Tibial artery (tissue), 4 donors: ENCODE data around the gene INPPL1.

Experiments used
- DNase-seq, 2 donors: peaks; one replicate each; pipeline ENCODE4 v3.0.0-alpha.2; 2019
- H3K27ac ChIP-seq, 2 donors: fragments of 200-600 bp; sonication (generic) in 1 of 2; 1 replicate in 1 of 2; 2 replicates in 1 of 2; pipeline ENCODE4 v1.5.1; 2018 to 2019; ENCODE audit warnings: mild to moderate bottlenecking in 1 of 2
- H3K27me3 ChIP-seq, 2 donors: fragments of 200-600 bp; sonication (generic) in 1 of 2; one replicate each; pipeline versions ENCODE4 v1.5.1 to v1.6.0; 2016 to 2019
- H3K36me3 ChIP-seq, 3 donors: fragments of 200-600 bp; sonication (generic) in 2 of 3; one replicate each; pipeline ENCODE4 v1.5.1; 2016 to 2019; ENCODE audit warnings: mild to moderate bottlenecking in 2 of 3
- H3K4me1 ChIP-seq, 4 donors: fragments of 200-600 bp; sonication (generic) in 2 of 4; 1 replicate in 3 of 4; 2 replicates in 1 of 4; pipeline ENCODE4 v1.5.1; 2016 to 2019
- H3K4me3 ChIP-seq, 2 donors: fragments of 200-600 bp; sonication (generic) in 1 of 2; 1 replicate in 1 of 2; 2 replicates in 1 of 2; pipeline ENCODE4 v1.5.1; 2018 to 2019; ENCODE audit warnings: mild to moderate bottlenecking in 2 of 2
- H3K9me3 ChIP-seq, 3 donors: fragments of 200-600 bp; sonication (generic) in 1 of 3; one replicate each; pipeline ENCODE4 v1.5.1; 2016 to 2019
- intact Hi-C: fragments of 100-400 bp; cut with DNase I; formaldehyde crosslinking; loops from one replicate; pipeline ENCODE4 v1.15.0; 2023; ENCODE audit warnings: low total_unique reads
- TF ChIP-seq, protein P1 (sequence below), 2 experiments: fragments of 200-600 bp in 1 of 2; fragments of 450-650 bp in 1 of 2; IDR thresholded peaks; one replicate each; pipeline ENCODE4 v1.5.1; 2017 to 2019; ENCODE audit warnings: antibody characterized with exemption in 2 of 2, mild to moderate bottlenecking in 1 of 2, moderate library complexity in 1 of 2

The INPPL1 gene

DNA sequence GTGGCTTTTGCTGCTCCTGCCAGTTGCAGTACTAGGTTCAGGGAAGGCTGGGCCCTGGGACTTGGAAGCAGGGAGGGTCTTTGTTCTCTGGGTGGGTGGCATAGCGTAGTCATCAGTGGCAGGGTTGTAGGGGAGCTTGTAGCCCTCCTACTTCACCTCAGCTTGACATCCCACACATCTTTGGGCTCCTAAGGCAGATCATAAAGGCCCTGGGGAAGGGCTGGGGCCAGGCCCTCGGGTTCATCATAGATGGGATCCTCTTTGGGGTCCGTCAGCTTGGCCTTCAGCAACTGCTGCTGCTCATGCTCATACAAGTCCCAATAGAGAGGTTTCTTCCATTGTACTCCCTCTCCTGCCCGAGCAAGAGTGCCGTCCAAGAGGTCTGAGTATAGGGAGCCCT lies 25.4 kb downstream of the INPPL1 start:
- H3K36me3 ChIP-seq = no peaks in the 10 kb centered on the region
- H3K9me3 ChIP-seq = no peaks in the 10 kb centered on the region
- H3K4me1 ChIP-seq = peaks cover 0 to under 1% (median 0%) of the 10 kb centered on the region in 4 donors
- no peak for DNase-seq
- TF ChIP-seq, protein P1, sequence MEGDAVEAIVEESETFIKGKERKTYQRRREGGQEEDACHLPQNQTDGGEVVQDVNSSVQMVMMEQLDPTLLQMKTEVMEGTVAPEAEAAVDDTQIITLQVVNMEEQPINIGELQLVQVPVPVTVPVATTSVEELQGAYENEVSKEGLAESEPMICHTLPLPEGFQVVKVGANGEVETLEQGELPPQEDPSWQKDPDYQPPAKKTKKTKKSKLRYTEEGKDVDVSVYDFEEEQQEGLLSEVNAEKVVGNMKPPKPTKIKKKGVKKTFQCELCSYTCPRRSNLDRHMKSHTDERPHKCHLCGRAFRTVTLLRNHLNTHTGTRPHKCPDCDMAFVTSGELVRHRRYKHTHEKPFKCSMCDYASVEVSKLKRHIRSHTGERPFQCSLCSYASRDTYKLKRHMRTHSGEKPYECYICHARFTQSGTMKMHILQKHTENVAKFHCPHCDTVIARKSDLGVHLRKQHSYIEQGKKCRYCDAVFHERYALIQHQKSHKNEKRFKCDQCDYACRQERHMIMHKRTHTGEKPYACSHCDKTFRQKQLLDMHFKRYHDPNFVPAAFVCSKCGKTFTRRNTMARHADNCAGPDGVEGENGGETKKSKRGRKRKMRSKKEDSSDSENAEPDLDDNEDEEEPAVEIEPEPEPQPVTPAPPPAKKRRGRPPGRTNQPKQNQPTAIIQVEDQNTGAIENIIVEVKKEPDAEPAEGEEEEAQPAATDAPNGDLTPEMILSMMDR (IDR thresholded peaks at IDR 0.05) = no peak
- H3K4me3 ChIP-seq = no peak overlapping the region
- peaks cover 2 to 72% of the 10 kb centered on the region in 2 donors for H3K27me3 ChIP-seq
- no peak overlapping the region for H3K27ac ChIP-seq
- intact Hi-C loops = no loop called here

GRCh38 chr11:72250661-72251464 lies 26.3 kb downstream of the INPPL1 start:
- H3K36me3 ChIP-seq = no peaks in the 10 kb centered on the region
- no peaks in the 10 kb centered on the region for H3K4me1 ChIP-seq
- no peak overlapping the region for H3K4me3 ChIP-seq
- no peak overlapping the region for H3K27ac ChIP-seq
- TF ChIP-seq, protein P1 (IDR thresholded peaks at IDR 0.05) = no peak
- no peaks in the 10 kb centered on the region for H3K9me3 ChIP-seq
- intact Hi-C loops = no loop called here
- no peak for DNase-seq
- peaks cover 0 to 63% of the 10 kb centered on the region in 2 donors for H3K27me3 ChIP-seq

- Histone ChIP-seq H3K9me3 (no peaks in the 10 kb centered on the region), H3K4me1 (no peaks in the 10 kb centered on the region), H3K4me3 (no peak overlapping the region), H3K36me3 (no peaks in the 10 kb centered on the region), H3K27me3 (peaks cover 0 to 60% of the 10 kb centered on the region in 2 donors), H3K27ac (no peak overlapping the region)
- TF ChIP-seq, protein P1 (IDR thresholded peaks at IDR 0.05) = no peak
- no peak for DNase-seq
- intact Hi-C loops = no loop called here
Observed at GRCh38 chr11:72251614-72252013, 27.0 kb downstream of the INPPL1 start.

- DNase-seq = no peak
- Histone ChIP-seq H3K9me3 (no peaks in the 10 kb centered on the region), H3K36me3 (no peaks in the 10 kb centered on the region), H3K27me3 (peaks cover 0 to 47% of the 10 kb centered on the region in 2 donors), H3K27ac (no peak overlapping the region), H3K4me1 (no peaks in the 10 kb centered on the region), H3K4me3 (no peak overlapping the region)
- TF ChIP-seq, protein P1 (IDR thresholded peaks at IDR 0.05) = no peak
- intact Hi-C loops = no loop called here
Observed at GRCh38 chr11:72253392-72253791, 28.8 kb downstream of the INPPL1 start.

DNA sequence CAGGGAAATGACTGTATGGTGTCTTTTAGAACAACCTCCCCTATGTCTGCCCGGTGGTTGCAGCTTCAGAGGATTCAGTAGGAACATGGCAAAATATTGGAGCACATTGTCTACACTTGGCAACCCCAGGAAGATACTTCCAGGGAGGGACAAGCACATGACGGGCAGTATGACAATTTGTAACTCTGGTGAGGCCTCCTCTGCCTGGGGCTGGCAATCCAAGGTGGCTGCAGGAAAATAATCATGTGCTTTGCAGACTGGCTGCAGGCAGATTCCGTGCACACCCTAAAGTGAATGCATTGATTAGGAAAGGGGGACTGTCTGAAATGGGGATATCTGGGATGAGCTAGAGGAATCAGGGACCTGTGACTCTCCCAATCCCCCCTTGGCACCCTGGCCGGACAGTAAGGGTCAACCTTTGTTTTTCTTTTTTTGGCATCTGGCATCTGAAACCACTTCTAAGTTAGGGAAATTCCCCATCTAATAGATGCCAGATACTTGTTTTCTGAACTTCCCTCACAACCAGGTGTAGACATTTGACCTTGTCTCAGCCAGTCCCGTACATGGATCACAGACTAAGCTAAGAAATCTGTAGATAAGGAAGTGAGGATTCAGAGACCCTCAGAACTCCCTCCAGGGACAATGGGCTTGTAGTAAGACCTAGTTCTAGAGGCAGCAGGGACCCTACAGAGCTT lies 29.9 kb downstream of the INPPL1 start:
- Histone ChIP-seq H3K4me1 (no peaks in the 10 kb centered on the region), H3K9me3 (no peaks in the 10 kb centered on the region), H3K27me3 (peaks cover 0 to 42% of the 10 kb centered on the region in 2 donors), H3K36me3 (no peaks in the 10 kb centered on the region), H3K4me3 (no peak overlapping the region), H3K27ac (no peak overlapping the region)
- no peak for DNase-seq
- TF ChIP-seq, protein P1 (IDR thresholded peaks at IDR 0.05) = no peak
- intact Hi-C loops = no loop called here
